GM23248 (cell line): ENCODE data around the gene VWA5B1.

Experiments
- EZH2 ChIP-seq: fragments of 200-600 bp; sonication (generic); IDR thresholded peaks from 2 replicates; pipeline ENCODE4 v1.6.1; 2018; ENCODE audit warnings: antibody characterized with exemption, mild to moderate bottlenecking; ENCODE audit not compliant: insufficient read depth, poor library complexity, severe bottlenecking
- EZH2phosphoT487 ChIP-seq: fragments of 200-600 bp; sonication (generic); IDR thresholded peaks from 2 replicates; pipeline ENCODE4 v1.6.1; 2018; ENCODE audit warnings: antibody characterized with exemption, moderate library complexity, mild to moderate bottlenecking, low read depth; ENCODE audit not compliant: insufficient read depth

GRCh38 chr1:20381045-20381641 lies 90.5 kb downstream of the VWA5B1 start:
- no peak for TF ChIP-seq EZH2
- TF ChIP-seq EZH2phosphoT487: no peak
